K562 (cell line): ENCODE results near the gene ARAP1. TPM values are rescaled to one million over a fixed set of nuclear protein-coding genes. Genes with fewer than 3 reads are reported as not detected.

Source experiments
- ATAC-seq: fragments of 200-7000 bp; cut with Tn5 transposase; 3 replicates; pipeline ENCODE4 v1.9.1; 2020; ENCODE audit warnings: moderate library complexity
- BruUV-seq: library from RNA; stranded (reverse); fragments of 400-500 nt; replicated peaks from 2 replicates; lab custom pipeline; 2021; lab: Mats Ljungman, UMichigan
- CTCF ChIA-PET: fragments of 300-600 bp; formaldehyde crosslinking; extraction: SDS; loops from one replicate; lab custom pipeline; 2021; ENCODE audit warnings: low intra/inter-chr PET ratio; lab: Yijun Ruan, JAX
- POLR2A ChIA-PET: fragments of 300-600, 350-650 bp; sonication (Branson Sonifier 250); formaldehyde crosslinking; extraction: SDS; loops from one replicate; lab custom pipeline; 2021; ENCODE audit warnings: antibody characterized with exemption, inconsistent platforms; lab: Yijun Ruan, JAX
- DNase-seq, 4 experiments: peaks; one replicate each; pipeline versions ENCODE4 v3.0.0 to v3.0.0-alpha.2; 2011 to 2018; ENCODE audit warnings: low spot score in 3 of 4, mixed read lengths in 3 of 4; ENCODE audit errors: extremely low read depth in 1 of 4
- FAIRE-seq: peaks from 2 replicates; lab custom pipeline; 2011; peaks lifted over from hg19 to GRCh38; lab: Jason Lieb, UNC
- H2AFZ ChIP-seq: 2 replicates; pipeline ENCODE4 v1.6.0; 2011; ENCODE audit warnings: low read depth, low read length, control low read depth, inconsistent platforms
- H3K27ac ChIP-seq: fragments of 200-600 bp; 3 replicates; pipeline ENCODE4 v1.8.0; 2011; ENCODE audit warnings: low read depth, mild to moderate bottlenecking, control low read depth, inconsistent platforms, low read length, moderate library complexity, mixed read lengths; ENCODE audit errors: extremely low read depth
- H3K27me3 ChIP-seq, 2 experiments: fragments of 300-600 bp in 1 of 2; 2 replicates in 1 of 2; 3 replicates in 1 of 2; pipeline versions ENCODE4 v1.6.0 to v1.8.0; 2011; ENCODE audit warnings: inconsistent platforms in 2 of 2, low read length in 2 of 2, mild to moderate bottlenecking in 1 of 2, mixed read lengths in 1 of 2, moderate library complexity in 1 of 2; ENCODE audit not compliant: control insufficient read depth in 2 of 2, insufficient read depth in 2 of 2
- H3K36me3 ChIP-seq: fragments of 300-600 bp; 3 replicates; pipeline ENCODE4 v1.8.0; 2011; ENCODE audit warnings: mild to moderate bottlenecking, low read length, inconsistent platforms; ENCODE audit not compliant: control insufficient read depth, insufficient read depth
- H3K4me1 ChIP-seq, 2 experiments: fragments of 200-600 bp in 1 of 2; replicated peaks in 1 of 2; 2 replicates in 1 of 2; 3 replicates in 1 of 2; pipeline versions ENCODE4 v1.5.1 to v1.8.0; 2011; ENCODE audit warnings: inconsistent platforms in 2 of 2, low read length in 2 of 2, mild to moderate bottlenecking in 1 of 2, mixed read lengths in 1 of 2, moderate library complexity in 1 of 2; ENCODE audit not compliant: control insufficient read depth in 2 of 2, insufficient read depth in 2 of 2
- H3K4me2 ChIP-seq: 2 replicates; pipeline ENCODE4 v1.6.1; 2011; ENCODE audit warnings: low read length, control low read depth, inconsistent platforms, mixed read lengths; ENCODE audit not compliant: insufficient read depth
- H3K4me3 ChIP-seq: fragments of 200-600 bp; sonication (generic), shearing (Covaris generic); 2 replicates; pipeline ENCODE4 v1.5.1; 2016; ENCODE audit warnings: control low read depth, inconsistent platforms
- H3K79me2 ChIP-seq: fragments of 200-600 bp; 3 replicates; pipeline ENCODE4 v1.8.0; 2011; ENCODE audit warnings: low read length, inconsistent platforms; ENCODE audit not compliant: control insufficient read depth, insufficient read depth
- H3K9ac ChIP-seq, 2 experiments: 2 replicates each; pipeline versions ENCODE4 v1.6.0 to v1.6.1; 2011; ENCODE audit warnings: low read depth in 2 of 2, low read length in 2 of 2, control low read depth in 1 of 2, inconsistent platforms in 1 of 2, mild to moderate bottlenecking in 1 of 2, mixed read lengths in 1 of 2; ENCODE audit not compliant: insufficient read depth in 1 of 2
- H3K9me1 ChIP-seq: one replicate; pipeline ENCODE4 v1.6.0; 2011; ENCODE audit warnings: inconsistent platforms, mild to moderate bottlenecking, low read length, moderate library complexity; ENCODE audit not compliant: control insufficient read depth, insufficient read depth
- H3K9me3 ChIP-seq: replicated peaks from 2 replicates; pipeline ENCODE4 v1.5.1; 2011; ENCODE audit warnings: low read depth, low read length, inconsistent platforms; ENCODE audit not compliant: control insufficient read depth, insufficient read depth
- H4K20me1 ChIP-seq: replicated peaks from 2 replicates; pipeline ENCODE4 v1.6.1; 2011; ENCODE audit warnings: low read length, inconsistent platforms, mixed read lengths; ENCODE audit not compliant: control insufficient read depth, insufficient read depth
- GTF2E2 ChIP-seq: fragments of 200-800 bp; sonication (Bioruptor generic); IDR thresholded peaks from 2 replicates; pipeline ENCODE4 v1.6.1; 2016; ENCODE audit warnings: missing genetic modification characterization, missing compliant biosample characterization
- ZNF778 ChIP-seq: fragments of 450-650 bp; formaldehyde crosslinking; IDR thresholded peaks from 2 replicates; pipeline ENCODE4 v1.4.0; 2020; ENCODE audit warnings: mild to moderate bottlenecking, moderate library complexity
- WGBS: fragments of 100-300 bp; shearing (Covaris generic); methylation state at CpG from one replicate; pipeline ENCODE4 v1.1.6; 2016; ENCODE audit warnings: low coverage, mixed read lengths; ENCODE audit not compliant: insufficient coverage; ENCODE audit errors: missing lambda C conversion rate; 5-methylcytosine and 5-hydroxymethylcytosine counted together
- in situ Hi-C: fragments of 300-500 bp; cut with MboI; formaldehyde crosslinking; loops from 4 replicates; pipeline ENCODE4 v1.15.0; 2018; ENCODE audit warnings: inconsistent platforms, mixed read lengths
- intact Hi-C: fragments of 100-400 bp; cut with micrococcal nuclease; formaldehyde crosslinking; loops from 2 replicates; pipeline ENCODE4 v1.14.2; 2022
- polyA plus RNA-seq, 8 experiments: library from polyadenylated mRNA; depleted of rRNA in 4 of 8; stranded (reverse) in 5 of 8; unstranded in 3 of 8; fragments of >200 nt; fragmentation: Nextera tagmentation in 2 of 8; fragmentation: Illumina TruSeq in 1 of 8; extraction: Ambion mirVana in 2 of 8; extraction: Trizol in 1 of 8; gene quantifications; 2 replicates each; pipeline versions ENCODE4 v1.2.1 to v1.2.3, GENCODE V29; 2011 to 2014; ENCODE audit warnings: inconsistent platforms in 1 of 8, missing spikeins in 1 of 8
- total RNA-seq, 7 experiments: library from RNA; depleted of rRNA in 6 of 7; stranded (reverse); fragments of >200 nt in 6 of 7; fragmentation: Illumina TruSeq in 2 of 7; extraction: Trizol in 2 of 7; gene quantifications; 2 replicates each; pipeline versions ENCODE4 v1.2.1 to v1.2.3, GENCODE V29; 2011 to 2021; ENCODE audit warnings: low replicate concordance in 1 of 7
- TF ChIP-seq, protein P1 (sequence below): sonication (generic); formaldehyde crosslinking; IDR thresholded peaks from 2 replicates; pipeline ENCODE4 v1.8.0; 2022; ENCODE audit warnings: mild to moderate bottlenecking, missing genetic modification reagents, borderline replicate concordance

The ARAP1 gene
- total and polyA plus RNA-seq, 9 of the 15 experiments (the other 6 are each of a cell fraction or from before 2014, with no cell fraction given), result 0.23 to 67.0 (median 24.6) TPM

DNA sequence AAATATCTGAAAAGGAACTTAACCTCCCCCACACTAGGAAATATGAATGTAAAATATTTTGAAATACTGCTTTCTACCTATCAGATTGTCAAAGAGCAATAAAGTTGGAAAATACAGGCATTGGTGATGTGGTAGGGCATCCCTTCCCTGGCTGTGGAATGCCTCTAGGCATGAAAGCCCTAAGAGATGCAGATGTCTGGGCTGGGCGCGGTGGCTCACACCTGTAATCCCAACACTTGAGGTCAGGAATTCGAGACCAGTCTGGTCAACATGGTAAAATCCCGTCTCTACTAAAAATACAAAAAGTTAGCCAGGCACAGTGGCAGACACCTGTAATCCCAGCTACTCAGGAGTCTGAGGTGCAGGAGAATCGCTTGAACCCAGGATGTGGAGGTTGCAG is 22.0 kb downstream of the ARAP1 start:
- FAIRE-seq (no peak), ATAC-seq (no peak), DNase-seq (no peak)
- no peak overlapping the region for H3K9ac ChIP-seq
- no peaks in the 10 kb centered on the region for H4K20me1 ChIP-seq
- TF ChIP-seq ZNF778, result no peak
- H3K27me3 ChIP-seq, result no peaks in the 10 kb centered on the region
- BruUV-seq, result no TSS peak
- H3K9me1 ChIP-seq, result peaks cover 5% of the 10 kb centered on the region
- no peaks in the 10 kb centered on the region; the same call in 1 of the 2 replicates for H3K9me3 ChIP-seq
- H3K27ac ChIP-seq, result no peak overlapping the region
- WGBS, result 90% methylated on average over 5 of the region's 5 CpGs
- H3K4me3 ChIP-seq, result no peak overlapping the region
- H3K36me3 ChIP-seq, result peaks cover 46% of the 10 kb centered on the region; the same call in 2 of the 3 replicates
- in situ Hi-C loops (no loop called here), intact Hi-C loops (no loop called here)
- CTCF ChIA-PET, result no interaction called here
- H3K4me1 ChIP-seq, result peaks cover 2 to 6% of the 10 kb centered on the region in 2 experiments; a peak in 4 of 5 replicates
- POLR2A ChIA-PET, result interaction anchor here (1.1 kb wide), 2 partner anchors 16 to 96 kb away, joined by 3 read pairs; no protein-coding TSS in a partner anchor
- H2AFZ ChIP-seq, result no peak overlapping the region
- H3K79me2 ChIP-seq, result peaks cover 25% of the 10 kb centered on the region
- no peak overlapping the region for H3K4me2 ChIP-seq

DNA sequence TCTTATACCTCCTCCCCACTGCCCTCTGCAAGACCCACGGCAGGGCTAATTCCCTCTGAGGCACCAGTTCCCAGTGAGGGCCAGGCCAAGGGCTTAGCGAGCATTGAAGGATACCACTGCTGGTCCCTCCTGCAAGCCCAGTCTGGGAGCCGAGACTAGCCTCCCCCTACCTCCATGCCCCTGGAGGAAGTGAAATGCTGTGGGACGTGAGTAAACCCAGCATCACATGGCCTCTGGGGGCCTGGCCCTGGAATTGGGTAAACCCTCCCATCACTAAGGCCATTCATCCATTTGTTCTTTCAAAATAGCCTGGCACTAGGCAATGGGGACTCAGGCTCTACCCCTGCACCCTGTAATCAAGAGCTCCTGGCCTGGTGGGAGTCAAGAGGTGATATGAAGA is 24.7 kb downstream of the ARAP1 start:
- peaks cover 55% of the 10 kb centered on the region for H3K36me3 ChIP-seq
- peaks cover 29% of the 10 kb centered on the region for H3K79me2 ChIP-seq

More for the DNA sequence above, 24.7 kb downstream of the ARAP1 start:
- H3K4me3 ChIP-seq, result no peak overlapping the region
- peak overlapping the region in 1 of 2 experiments; percentile 70; a peak in 1 of 4 replicates for H3K9ac ChIP-seq
- peaks cover 5 to 12% of the 10 kb centered on the region in 2 experiments; a peak in 4 of 5 replicates for H3K4me1 ChIP-seq
- no peaks in the 10 kb centered on the region for H4K20me1 ChIP-seq
- CTCF ChIA-PET, result no interaction called here
- peaks cover 5% of the 10 kb centered on the region for H3K9me1 ChIP-seq
- POLR2A ChIA-PET, result interaction anchor here (0.6 to 1.1 kb wide), 4 partner anchors 9 to 102 kb away, joined by 3 to 6 read pairs (median 3); no protein-coding TSS in a partner anchor
- no peaks in the 10 kb centered on the region; the same call in 1 of the 2 replicates for H3K9me3 ChIP-seq
- H3K27me3 ChIP-seq, result no peaks in the 10 kb centered on the region
- FAIRE-seq (no peak), ATAC-seq (no peak), DNase-seq (no peak)
- intact Hi-C loops, result loop anchor here (5.0 kb wide), 2 partner anchors 85 to 445 kb away; partner anchors contain the start of gene ATG16L2
- in situ Hi-C loops, result loop anchor here (5.0 to 10.0 kb wide), 2 partner anchors 457 to 510 kb away; no protein-coding TSS in a partner anchor
- no TSS peak for BruUV-seq
- WGBS, result 63% methylated on average over 4 of the region's 4 CpGs
- TF ChIP-seq GTF2E2, result no peak
- TF ChIP-seq, protein P1, sequence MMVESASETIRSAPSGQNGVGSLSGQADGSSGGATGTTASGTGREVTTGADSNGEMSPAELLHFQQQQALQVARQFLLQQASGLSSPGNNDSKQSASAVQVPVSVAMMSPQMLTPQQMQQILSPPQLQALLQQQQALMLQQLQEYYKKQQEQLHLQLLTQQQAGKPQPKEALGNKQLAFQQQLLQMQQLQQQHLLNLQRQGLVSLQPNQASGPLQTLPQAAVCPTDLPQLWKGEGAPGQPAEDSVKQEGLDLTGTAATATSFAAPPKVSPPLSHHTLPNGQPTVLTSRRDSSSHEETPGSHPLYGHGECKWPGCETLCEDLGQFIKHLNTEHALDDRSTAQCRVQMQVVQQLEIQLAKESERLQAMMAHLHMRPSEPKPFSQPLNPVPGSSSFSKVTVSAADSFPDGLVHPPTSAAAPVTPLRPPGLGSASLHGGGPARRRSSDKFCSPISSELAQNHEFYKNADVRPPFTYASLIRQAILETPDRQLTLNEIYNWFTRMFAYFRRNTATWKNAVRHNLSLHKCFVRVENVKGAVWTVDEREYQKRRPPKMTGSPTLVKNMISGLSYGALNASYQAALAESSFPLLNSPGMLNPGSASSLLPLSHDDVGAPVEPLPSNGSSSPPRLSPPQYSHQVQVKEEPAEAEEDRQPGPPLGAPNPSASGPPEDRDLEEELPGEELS (CRISPR knock-in tag), result no peak
- H3K4me2 ChIP-seq, result no peak overlapping the region
- H3K27ac ChIP-seq, result no peak overlapping the region
- no peak overlapping the region for H2AFZ ChIP-seq
